OCI-LY1 (cell line): Measurements from ENCODE around the gene SMCHD1.

Source experiments
- CTCF ChIP-seq: fragments of 200-600 bp; sonication (generic), shearing (Covaris generic); IDR thresholded peaks from 2 replicates; pipeline ENCODE4 v1.5.1; 2017; ENCODE audit warnings: mild to moderate bottlenecking, antibody characterized with exemption, low read length, moderate library complexity, mixed read lengths
- EZH2 ChIP-seq: fragments of 200-600 bp; sonication (generic), shearing (Covaris generic); IDR thresholded peaks from 2 replicates; pipeline ENCODE4 v1.8.0; 2017; ENCODE audit warnings: borderline replicate concordance, mixed run types, mild to moderate bottlenecking, antibody characterized with exemption, low read length, moderate library complexity, mixed read lengths

GRCh38 chr18:2657788-2658458 is 2.4 kb downstream of the SMCHD1 start:
- no peak for TF ChIP-seq CTCF
- no peak for TF ChIP-seq EZH2
